ENCODE measurements around the gene SMIM34. TPM values are rescaled to one million over a fixed set of nuclear protein-coding genes. Genes with fewer than 3 reads are reported as not detected.
"Not testable (repeated sequence)": the region's sequence is repeated elsewhere in the genome, so short reads cannot be mapped to it uniquely, and the experiment has no call there.

The SMIM34 gene, protein sequence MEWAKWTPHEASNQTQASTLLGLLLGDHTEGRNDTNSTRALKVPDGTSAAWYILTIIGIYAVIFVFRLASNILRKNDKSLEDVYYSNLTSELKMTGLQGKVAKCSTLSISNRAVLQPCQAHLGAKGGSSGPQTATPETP
- 0.90 TPM in 1 of 2 replicates, not detected in the other for total RNA-seq (ENCODE audit: low replicate concordance)

DNA sequence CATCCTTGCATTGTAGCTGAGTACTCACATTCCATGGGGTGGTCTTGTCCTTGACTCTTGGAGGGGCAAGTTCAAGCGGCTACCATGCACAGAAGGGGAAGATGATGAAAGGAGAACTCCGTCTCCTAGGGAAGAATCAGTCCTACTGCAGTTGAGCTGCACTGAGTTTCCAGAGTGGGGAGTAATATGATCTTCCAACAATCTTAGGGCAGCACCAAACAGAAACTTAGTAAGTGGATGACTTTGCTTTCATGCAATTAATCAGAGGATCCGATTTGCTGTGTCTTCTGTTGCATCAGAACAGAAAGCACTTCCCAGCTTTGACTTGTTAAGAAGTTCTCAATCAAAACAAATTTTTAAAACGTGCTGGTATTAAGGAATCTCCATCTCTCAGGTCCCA, at the start of gene SMIM34:
SMIM34 (minus strand) TSS at position 147 of the 400 bp plus-strand sequence; CDS start at position 35, 112 bp downstream.
- not testable (repeated sequence) for DNase-seq (ENCODE audit: low read depth); H3K4me3 ChIP-seq (ENCODE audit: low read depth, low read length)

GRCh38 chr21:34467333-34467732, 43.6 kb upstream of the SMIM34 start:
- DNase-seq (ENCODE audit: low read depth); H3K4me3 ChIP-seq (ENCODE audit: low read depth, low read length): not testable (repeated sequence)

- not testable (repeated sequence) for DNase-seq (ENCODE audit: low read depth); H3K4me3 ChIP-seq (ENCODE audit: low read depth, low read length)
Observed at GRCh38 chr21:34459426-34459825, 35.7 kb upstream of the SMIM34 start.

DNA sequence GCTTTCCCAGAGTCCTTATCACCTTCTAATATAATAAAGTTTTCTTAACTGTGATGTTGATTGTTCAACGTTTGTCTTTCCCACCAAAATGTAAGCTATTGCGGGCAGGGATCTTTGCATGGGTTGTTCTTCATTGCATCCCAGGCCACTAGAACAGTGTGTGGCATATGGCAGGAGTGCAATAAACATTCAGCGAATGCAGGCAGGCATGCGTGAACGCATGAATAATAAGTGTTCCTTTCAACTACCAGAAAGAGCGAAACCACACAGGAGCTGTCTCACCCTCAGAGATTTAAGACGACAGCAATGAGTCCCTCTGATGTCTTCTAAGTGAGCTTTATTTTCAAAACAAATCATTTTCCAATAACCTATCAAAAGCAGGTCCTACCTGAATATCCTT, 34.5 kb upstream of the SMIM34 start:
- not testable (repeated sequence) for DNase-seq (ENCODE audit: low read depth); H3K4me3 ChIP-seq (ENCODE audit: low read depth, low read length)

- H3K4me3 ChIP-seq (ENCODE audit: low read depth, low read length); DNase-seq (ENCODE audit: low read depth): not testable (repeated sequence)
Observed at GRCh38 chr21:34456180-34456579, 32.4 kb upstream of the SMIM34 start.

- not testable (repeated sequence) for DNase-seq (ENCODE audit: low read depth); H3K4me3 ChIP-seq (ENCODE audit: low read depth, low read length)
Observed at GRCh38 chr21:34455628-34456027, 31.9 kb upstream of the SMIM34 start.

DNA sequence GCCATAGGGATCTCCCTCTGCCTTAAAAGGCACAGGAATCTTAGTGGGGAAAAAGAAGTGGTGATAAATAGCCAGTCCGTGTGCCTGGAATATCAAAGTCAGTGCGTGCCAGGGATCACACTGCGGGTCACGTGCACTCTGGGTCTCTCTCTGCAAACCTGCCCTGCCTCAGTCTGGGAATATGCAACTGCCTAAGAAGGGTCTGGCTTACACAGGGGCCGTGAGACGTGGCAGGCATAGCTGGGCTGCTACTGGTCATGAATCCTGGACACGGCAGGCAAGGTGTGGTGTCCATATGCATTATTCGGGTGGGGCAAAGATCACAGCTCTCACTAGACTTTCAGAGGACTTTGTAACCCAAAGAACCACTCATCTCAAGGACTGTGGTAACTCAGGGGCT, 23.3 kb upstream of the SMIM34 start:
- DNase-seq (ENCODE audit: low read depth); H3K4me3 ChIP-seq (ENCODE audit: low read depth, low read length): not testable (repeated sequence)

- H3K4me3 ChIP-seq (ENCODE audit: low read depth, low read length); DNase-seq (ENCODE audit: low read depth): not testable (repeated sequence)
Observed at GRCh38 chr21:34443486-34443885, 19.7 kb upstream of the SMIM34 start.

DNA sequence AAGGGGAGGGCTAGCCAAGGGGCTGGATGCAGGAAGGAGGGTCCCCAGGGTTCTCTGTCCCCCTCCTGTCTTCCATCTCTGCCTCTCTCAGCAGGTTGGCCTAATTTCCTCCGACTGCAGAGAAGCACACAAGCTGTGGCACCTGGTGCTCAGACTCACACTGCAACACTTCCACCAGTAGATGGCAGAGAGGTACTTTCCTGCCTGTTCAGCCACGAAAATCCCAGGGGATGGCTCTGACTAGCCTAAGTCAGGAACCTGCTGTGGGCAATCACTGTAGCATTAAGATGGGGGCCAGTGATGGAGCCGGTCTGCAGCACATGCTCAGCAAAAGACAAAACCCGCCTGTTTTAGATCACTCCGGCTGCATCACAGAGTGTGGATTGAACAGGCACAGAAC, 6.0 kb upstream of the SMIM34 start:
- DNase-seq (ENCODE audit: low read depth); H3K4me3 ChIP-seq (ENCODE audit: low read depth, low read length): not testable (repeated sequence)

- H3K4me3 ChIP-seq (ENCODE audit: low read depth, low read length); DNase-seq (ENCODE audit: low read depth): not testable (repeated sequence)
Observed at GRCh38 chr21:34428441-34428840, 4.7 kb upstream of the SMIM34 start.

- DNase-seq (ENCODE audit: low read depth); H3K4me3 ChIP-seq (ENCODE audit: low read depth, low read length): not testable (repeated sequence)
Observed at GRCh38 chr21:34427339-34427738, 3.6 kb upstream of the SMIM34 start.

GRCh38 chr21:34417448-34418077, 6.2 kb downstream of the SMIM34 start:
- DNase-seq (ENCODE audit: low read depth); H3K4me3 ChIP-seq (ENCODE audit: low read depth, low read length): not testable (repeated sequence)

DNA sequence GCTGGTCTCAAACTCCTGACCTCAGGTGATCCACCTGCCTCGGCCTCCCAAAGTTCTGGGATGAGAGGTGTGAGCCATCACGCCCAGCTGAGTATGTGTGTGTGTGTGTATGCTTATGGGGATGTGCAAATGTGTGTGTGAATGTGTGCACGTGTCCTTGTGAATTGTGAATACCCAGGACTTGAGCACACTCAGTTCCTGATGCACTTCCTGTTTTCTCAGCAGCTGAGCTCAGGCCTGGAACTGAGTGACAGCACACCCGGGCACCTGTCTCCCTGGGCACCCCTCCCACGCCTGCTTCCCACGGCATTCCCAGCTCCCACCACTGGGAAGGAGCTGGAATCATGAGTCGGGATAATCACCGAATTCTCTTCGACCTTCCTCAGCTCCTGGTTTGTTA, 16.5 kb downstream of the SMIM34 start:
- not testable (repeated sequence) for H3K4me3 ChIP-seq (ENCODE audit: low read depth, low read length); DNase-seq (ENCODE audit: low read depth)

DNA sequence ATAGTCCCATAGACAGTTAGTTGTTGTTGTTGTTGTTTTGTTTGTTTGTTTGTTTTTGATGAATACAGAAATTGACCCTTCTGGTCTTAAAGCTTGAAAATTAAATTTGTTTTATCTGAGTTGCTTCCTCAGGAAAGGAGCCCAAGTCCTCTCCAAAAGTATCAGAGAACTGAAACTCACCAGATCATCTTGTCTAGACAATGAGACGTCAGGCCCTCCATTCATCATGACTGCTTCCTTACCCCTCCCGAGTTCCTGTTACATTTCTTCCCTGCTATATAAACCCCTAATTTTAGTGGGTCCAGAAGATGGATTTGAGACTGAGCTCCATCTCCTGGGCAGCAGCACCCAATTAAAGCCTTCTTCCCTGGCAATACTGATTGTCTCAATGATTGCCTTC, 17.1 kb downstream of the SMIM34 start:
- DNase-seq (ENCODE audit: low read depth): not testable (repeated sequence)

DNA sequence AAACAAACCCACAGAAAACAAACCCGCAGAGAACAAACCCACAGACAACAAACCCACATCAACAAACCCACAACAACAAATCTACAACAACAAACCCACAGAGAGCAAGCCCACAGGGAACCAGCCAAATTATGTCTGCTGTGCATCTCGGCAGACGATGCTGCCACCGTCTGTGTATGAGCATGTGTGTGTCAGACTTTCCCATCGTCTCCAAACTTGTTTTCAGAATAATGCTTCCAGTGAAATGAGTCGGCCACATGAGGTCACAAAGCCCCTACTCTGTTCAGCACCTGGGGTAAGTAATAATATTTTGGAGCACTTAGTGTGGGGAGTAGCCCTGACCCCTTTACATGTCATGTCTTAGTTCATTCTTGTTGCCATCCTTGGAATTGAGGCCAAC, 17.6 kb downstream of the SMIM34 start:
- DNase-seq (ENCODE audit: low read depth); H3K4me3 ChIP-seq (ENCODE audit: low read depth, low read length): not testable (repeated sequence)

More for the DNA sequence above, 17.1 kb downstream of the SMIM34 start:
- H3K4me3 ChIP-seq (ENCODE audit: low read depth, low read length): not testable (repeated sequence)

DNA sequence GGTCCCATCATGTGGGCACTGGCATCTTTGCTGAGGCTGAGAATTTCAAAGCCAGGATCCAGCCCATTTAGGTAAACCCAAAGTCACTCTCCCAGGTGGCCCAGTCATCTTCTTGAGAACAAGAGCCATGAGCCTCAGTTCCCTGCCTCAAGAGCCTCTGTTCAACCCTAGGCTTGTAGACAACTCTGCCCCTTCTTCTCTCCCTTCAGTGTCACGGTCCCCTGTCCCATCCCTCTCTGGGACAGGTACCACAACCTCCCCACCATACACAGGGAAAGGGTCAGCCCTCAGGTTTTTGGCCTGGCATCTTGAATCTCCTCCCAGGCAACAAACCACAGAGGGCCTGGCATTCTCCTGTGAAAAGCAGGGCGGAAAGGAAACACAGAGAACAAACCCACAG, 18.1 kb downstream of the SMIM34 start:
- DNase-seq (ENCODE audit: low read depth); H3K4me3 ChIP-seq (ENCODE audit: low read depth, low read length): not testable (repeated sequence)

DNA sequence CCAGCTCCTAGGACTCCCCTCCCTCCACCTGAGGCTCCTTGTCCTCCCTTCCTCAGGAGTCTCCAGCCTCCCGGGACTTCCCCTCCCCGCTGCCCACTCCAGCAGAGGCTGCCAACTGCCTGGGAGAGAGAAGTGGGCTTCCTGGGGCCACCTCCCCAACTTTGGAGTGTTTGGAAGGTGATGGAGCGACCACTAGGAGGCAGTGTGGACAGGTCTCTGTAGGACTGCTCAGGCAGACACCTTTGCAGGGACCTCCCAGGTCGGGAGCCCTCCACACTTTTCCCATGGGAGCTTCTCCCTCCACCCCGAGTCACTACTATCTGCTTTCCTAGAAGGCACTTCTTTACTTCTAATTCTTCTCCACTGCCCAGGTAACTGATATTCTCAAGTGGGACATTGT, 19.0 kb downstream of the SMIM34 start:
- H3K4me3 ChIP-seq (ENCODE audit: low read depth, low read length); DNase-seq (ENCODE audit: low read depth): not testable (repeated sequence)

- not testable (repeated sequence) for H3K4me3 ChIP-seq (ENCODE audit: low read depth, low read length); DNase-seq (ENCODE audit: low read depth)
Observed at GRCh38 chr21:34400522-34400921, 23.2 kb downstream of the SMIM34 start.

DNA sequence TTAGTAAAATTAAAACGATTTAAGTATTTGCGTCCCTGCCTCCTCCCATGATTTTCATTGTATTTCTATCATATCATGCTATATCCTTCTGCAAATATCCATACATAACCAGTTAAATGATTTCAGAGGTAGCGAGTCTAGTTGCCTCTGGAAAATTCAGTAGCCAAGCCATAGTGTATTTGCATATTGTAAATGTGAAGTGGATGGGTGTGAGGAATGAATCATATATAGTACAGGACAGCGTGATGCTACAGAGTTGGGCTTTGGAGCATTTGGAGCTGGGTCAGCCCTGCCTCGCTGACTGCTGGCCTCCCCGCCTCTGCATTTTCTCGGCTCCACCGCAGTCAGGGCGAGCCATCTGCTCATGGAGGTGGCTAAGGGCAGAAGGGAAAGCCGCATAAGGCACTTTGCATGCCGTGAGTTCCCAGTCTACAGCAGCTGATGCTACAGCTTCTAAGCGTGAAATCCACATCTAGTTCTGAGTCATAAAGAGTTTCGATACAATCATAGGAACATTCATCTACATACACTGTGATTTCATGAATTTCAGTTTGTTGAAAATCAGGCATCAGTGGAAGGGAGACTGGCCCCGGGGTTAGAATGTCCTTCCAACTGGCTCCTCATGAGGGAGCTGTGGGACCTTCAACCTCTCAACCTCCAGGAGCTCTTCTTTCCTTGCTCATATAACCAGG, 39.9 kb downstream of the SMIM34 start:
- not testable (repeated sequence) for DNase-seq (ENCODE audit: low read depth); H3K4me3 ChIP-seq (ENCODE audit: low read depth, low read length)

- not testable (repeated sequence) for H3K4me3 ChIP-seq (ENCODE audit: low read depth, low read length); DNase-seq (ENCODE audit: low read depth)
Observed at GRCh38 chr21:34383138-34383537, 40.6 kb downstream of the SMIM34 start.

Data from fibroblast of the aortic adventitia (primary cell).